B cell (primary cell): ENCODE measurements around the gene MKS1. TPM values are rescaled to one million over a fixed set of nuclear protein-coding genes. Genes with fewer than 3 reads are reported as not detected.

Experiments
- ATAC-seq: fragments of 200-7000 bp; cut with Tn5 transposase; one replicate; pipeline ENCODE4 v1.10.0; 2021; ENCODE audit warnings: low read depth, mild to moderate bottlenecking, moderate number of reproducible peaks, moderate library complexity
- CTCF ChIA-PET: fragments of 350-600 bp; sonication (Branson Sonifier 250); formaldehyde crosslinking; loops from one replicate; lab custom pipeline; 2021; ENCODE audit warnings: antibody characterized with exemption, inconsistent platforms; lab: Charles Lee
- POLR2A ChIA-PET: fragments of 350-600 bp; sonication (Branson Sonifier 250); formaldehyde crosslinking; loops from one replicate; lab custom pipeline; 2021; ENCODE audit warnings: antibody characterized with exemption; lab: Charles Lee
- DNase-seq: peaks from one replicate; pipeline ENCODE4 v3.0.0; 2013
- H2AFZ ChIP-seq: 2 replicates; pipeline ENCODE4 v1.6.1; 2012; ENCODE audit warnings: mild to moderate bottlenecking, low read depth, low read length; ENCODE audit not compliant: insufficient read depth, poor library complexity, severe bottlenecking
- H3K27ac ChIP-seq, 2 donors: 1 replicate in 1 of 2; 2 replicates in 1 of 2; pipeline ENCODE4 v1.5.1; 2012 to 2013; ENCODE audit warnings: low read length in 2 of 2, mild to moderate bottlenecking in 2 of 2, moderate library complexity in 1 of 2
- H3K27me3 ChIP-seq, 4 experiments: fragments of 200-600 bp in 1 of 4; sonication (generic) in 1 of 4; replicated peaks in 1 of 4; 1 replicate in 2 of 4; 2 replicates in 2 of 4; pipeline versions ENCODE4 v1.6.1 to v1.7.0; 2013 to 2016; ENCODE audit warnings: low read length in 3 of 4, mild to moderate bottlenecking in 2 of 4, mixed read lengths in 1 of 4, moderate library complexity in 1 of 4; ENCODE audit not compliant: insufficient read depth in 4 of 4, control insufficient read depth in 3 of 4; ENCODE audit errors: control extremely low read depth in 1 of 4
- H3K36me3 ChIP-seq, 2 experiments: replicated peaks in 1 of 2; 1 replicate in 1 of 2; 2 replicates in 1 of 2; pipeline versions ENCODE4 v1.6.1 to v1.7.1; 2013; ENCODE audit warnings: low read length in 1 of 2; ENCODE audit not compliant: insufficient read depth in 2 of 2, control insufficient read depth in 1 of 2; ENCODE audit errors: control extremely low read depth in 1 of 2, extremely low read depth in 1 of 2
- H3K4me1 ChIP-seq, 2 donors: fragments of 200-600 bp in 1 of 2; sonication (generic) in 1 of 2; 1 replicate in 1 of 2; 2 replicates in 1 of 2; pipeline versions ENCODE4 v1.5.1 to v1.6.1; 2013 to 2017; ENCODE audit warnings: low read length in 2 of 2; ENCODE audit not compliant: control insufficient read depth in 2 of 2, insufficient read depth in 2 of 2
- H3K4me2 ChIP-seq: replicated peaks from 2 replicates; pipeline ENCODE3; 2012; ENCODE audit warnings: mild to moderate bottlenecking, low read depth, low read length; ENCODE audit not compliant: poor library complexity, severe bottlenecking
- H3K4me3 ChIP-seq, 5 experiments: fragments of 200-600 bp in 1 of 5; sonication (generic) in 1 of 5; 1 replicate in 3 of 5; 2 replicates in 2 of 5; pipeline versions ENCODE4 v1.5.1 to v1.7.0; 2011 to 2016; ENCODE audit warnings: low read length in 4 of 5, mild to moderate bottlenecking in 4 of 5, low read depth in 2 of 5, control low read depth in 1 of 5, moderate library complexity in 1 of 5; ENCODE audit not compliant: insufficient read depth in 1 of 5; ENCODE audit errors: control extremely low read depth in 1 of 5, extremely low read depth in 1 of 5
- H3K79me2 ChIP-seq: fragments of 200-600 bp; sonication (generic); one replicate; pipeline ENCODE4 v1.6.0; 2016; ENCODE audit warnings: low read length; ENCODE audit not compliant: control insufficient read depth, insufficient read depth
- H3K9ac ChIP-seq: fragments of 200-600 bp; sonication (generic); 2 replicates; pipeline ENCODE4 v1.6.1; 2017; ENCODE audit warnings: mild to moderate bottlenecking, low read length, moderate library complexity
- H3K9me3 ChIP-seq, 3 donors: one replicate each; pipeline versions ENCODE4 v1.6.1 to v1.7.1; 2013; ENCODE audit warnings: low read length in 2 of 3; ENCODE audit not compliant: control insufficient read depth in 2 of 3, insufficient read depth in 1 of 3; ENCODE audit errors: control extremely low read depth in 1 of 3
- H4K20me1 ChIP-seq: 2 replicates; pipeline ENCODE4 v1.6.0; 2012; ENCODE audit warnings: mild to moderate bottlenecking, low read length; ENCODE audit not compliant: insufficient read depth, control insufficient read depth, poor library complexity, severe bottlenecking
- H3K27ac Mint-ChIP-seq: one replicate; pipeline ENCODE4 v1.8.0; 2021; ENCODE audit warnings: mixed read lengths
- H3K27me3 Mint-ChIP-seq: one replicate; pipeline ENCODE4 v1.8.0; 2021; ENCODE audit warnings: mixed read lengths
- H3K4me1 Mint-ChIP-seq: one replicate; pipeline ENCODE4 v1.8.0; 2021; ENCODE audit warnings: mixed read lengths
- H3K4me3 Mint-ChIP-seq: one replicate; pipeline ENCODE4 v1.8.0; 2021; ENCODE audit warnings: mixed read lengths
- H3K9me3 Mint-ChIP-seq: one replicate; pipeline ENCODE4 v1.8.0; 2022; ENCODE audit warnings: mixed read lengths; ENCODE audit not compliant: insufficient read depth
- EZH2 ChIP-seq: IDR thresholded peaks from 2 replicates; pipeline ENCODE4 v1.6.1; 2012; ENCODE audit warnings: borderline replicate concordance, low read depth, mild to moderate bottlenecking, moderate library complexity, low read length; ENCODE audit not compliant: insufficient read depth, poor library complexity, severe bottlenecking
- WGBS: methylation state at CpG from one replicate; pipeline ENCODE4 v1.1.5; 2013; ENCODE audit warnings: missing lambda C conversion rate; ENCODE audit not compliant: insufficient coverage; 5-methylcytosine and 5-hydroxymethylcytosine counted together
- intact Hi-C: fragments of 100-400 bp; cut with micrococcal nuclease; formaldehyde crosslinking; loops from one replicate; pipeline ENCODE4 v1.10.0; 2022
- polyA plus RNA-seq: library from polyadenylated mRNA; depleted of rRNA; stranded (reverse); fragments of >200 nt; gene quantifications from 2 replicates; pipeline ENCODE4 v1.2.3, GENCODE V29; 2012
- total RNA-seq, 2 donors: library from RNA; stranded (reverse); fragments of 120-200 nt in 1 of 2; gene quantifications; 1 replicate in 1 of 2; 2 replicates in 1 of 2; pipeline versions ENCODE4 v1.2.3 to v1.2.4, GENCODE V29; 2013 to 2022
- TF ChIP-seq, protein P1 (sequence below): fragments of 200-600 bp; IDR thresholded peaks from one replicate; pipeline ENCODE4 v1.8.0; 2022; ENCODE audit warnings: antibody characterized with exemption, mild to moderate bottlenecking

The MKS1 gene
- total and polyA plus RNA-seq, 2 donors (not counting 1 experiment from before 2014, with no cell fraction given), result 8.3 to 19.6 TPM

- Histone ChIP-seq H3K4me2 (no peak overlapping the region), H4K20me1 (no peaks in the 10 kb centered on the region), H2AFZ (no peak overlapping the region), H3K9ac (no peak overlapping the region), H3K27me3 (peaks cover 0 to 4% (median 0%) of the 10 kb centered on the region in 4 experiments), H3K4me3 (no peak overlapping the region), H3K9me3 (no peaks in the 10 kb centered on the region), H3K27ac (no peak overlapping the region), H3K36me3 (no peaks in the 10 kb centered on the region), H3K79me2 (no peaks in the 10 kb centered on the region), H3K4me1 (peaks cover 9 to 15% of the 10 kb centered on the region in 2 donors)
- peaks cover 19% of the 10 kb centered on the region for H3K4me1 Mint-ChIP-seq
- ChIA-PET POLR2A (no interaction called here), CTCF (no interaction called here)
- H3K27ac Mint-ChIP-seq, result no peak overlapping the region
- 68% methylated on average over 8 of the region's 10 CpGs for WGBS
- H3K4me3 Mint-ChIP-seq, result no peak overlapping the region
- peaks cover 17% of the 10 kb centered on the region for H3K27me3 Mint-ChIP-seq
- TF ChIP-seq, protein P1, sequence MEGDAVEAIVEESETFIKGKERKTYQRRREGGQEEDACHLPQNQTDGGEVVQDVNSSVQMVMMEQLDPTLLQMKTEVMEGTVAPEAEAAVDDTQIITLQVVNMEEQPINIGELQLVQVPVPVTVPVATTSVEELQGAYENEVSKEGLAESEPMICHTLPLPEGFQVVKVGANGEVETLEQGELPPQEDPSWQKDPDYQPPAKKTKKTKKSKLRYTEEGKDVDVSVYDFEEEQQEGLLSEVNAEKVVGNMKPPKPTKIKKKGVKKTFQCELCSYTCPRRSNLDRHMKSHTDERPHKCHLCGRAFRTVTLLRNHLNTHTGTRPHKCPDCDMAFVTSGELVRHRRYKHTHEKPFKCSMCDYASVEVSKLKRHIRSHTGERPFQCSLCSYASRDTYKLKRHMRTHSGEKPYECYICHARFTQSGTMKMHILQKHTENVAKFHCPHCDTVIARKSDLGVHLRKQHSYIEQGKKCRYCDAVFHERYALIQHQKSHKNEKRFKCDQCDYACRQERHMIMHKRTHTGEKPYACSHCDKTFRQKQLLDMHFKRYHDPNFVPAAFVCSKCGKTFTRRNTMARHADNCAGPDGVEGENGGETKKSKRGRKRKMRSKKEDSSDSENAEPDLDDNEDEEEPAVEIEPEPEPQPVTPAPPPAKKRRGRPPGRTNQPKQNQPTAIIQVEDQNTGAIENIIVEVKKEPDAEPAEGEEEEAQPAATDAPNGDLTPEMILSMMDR, result no peak
- no peak for TF ChIP-seq EZH2
- intact Hi-C loops, result no loop called here
- no peak for ATAC-seq
- no peak for DNase-seq
- H3K9me3 Mint-ChIP-seq, result no peaks in the 10 kb centered on the region
Measured at GRCh38 chr17:58184308-58184985, 34.6 kb downstream of the MKS1 start.

DNA sequence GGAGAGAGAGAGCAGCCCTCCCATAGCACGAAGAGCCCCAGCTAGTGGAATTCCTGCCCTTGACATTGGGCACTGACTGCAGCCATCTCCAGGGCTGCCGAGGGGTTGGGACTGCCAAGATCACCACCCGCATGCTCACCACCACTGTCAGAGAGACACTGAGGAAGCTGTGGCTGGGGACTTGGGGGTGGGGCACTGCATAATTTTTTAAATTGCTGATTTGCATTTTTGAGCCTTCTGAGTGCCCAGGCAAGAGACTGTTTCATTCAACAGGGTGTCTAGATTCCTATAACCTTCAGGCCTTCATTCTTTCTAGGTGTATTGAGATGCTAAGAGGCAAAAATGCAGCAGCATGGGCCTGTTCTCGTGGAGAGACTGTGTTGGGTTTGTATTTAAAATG lies 35.5 kb downstream of the MKS1 start:
- Histone ChIP-seq H3K4me3 (no peak overlapping the region), H2AFZ (no peak overlapping the region), H4K20me1 (no peaks in the 10 kb centered on the region), H3K9ac (no peak overlapping the region), H3K79me2 (no peaks in the 10 kb centered on the region), H3K36me3 (no peaks in the 10 kb centered on the region), H3K4me2 (no peak overlapping the region), H3K4me1 (peaks cover 9 to 15% of the 10 kb centered on the region in 2 donors), H3K9me3 (no peaks in the 10 kb centered on the region), H3K27me3 (peaks cover 0 to 4% (median 0%) of the 10 kb centered on the region in 4 experiments), H3K27ac (no peak overlapping the region)
- Mint-ChIP-seq H3K27ac (no peak overlapping the region), H3K4me3 (no peak overlapping the region), H3K27me3 (peaks cover 19% of the 10 kb centered on the region), H3K9me3 (no peaks in the 10 kb centered on the region), H3K4me1 (peaks cover 19% of the 10 kb centered on the region)
- DNase-seq (no peak), ATAC-seq (no peak)
- WGBS, result 84% methylated on average over 4 of the region's 4 CpGs
- TF ChIP-seq, protein P1, result no peak
- no peak for TF ChIP-seq EZH2
- POLR2A ChIA-PET, result no interaction called here
- CTCF ChIA-PET, result no interaction called here
- intact Hi-C loops, result no loop called here
